A673 (cell line): ENCODE measurements around the gene PYGB.

Experiments used
- CTCF ChIP-seq: fragments of 300-800, 200-600 bp; sonication (generic); conservative IDR thresholded peaks from 2 replicates; pipeline ENCODE4 v1.5.1; 2017; ENCODE audit warnings: low read depth, mild to moderate bottlenecking, antibody characterized with exemption, low read length, moderate library complexity, mixed read lengths
- EZH2 ChIP-seq: fragments of 200-600 bp; sonication (generic); IDR thresholded peaks from 2 replicates; pipeline ENCODE4 v1.6.1; 2017; ENCODE audit warnings: borderline replicate concordance, low read depth, mild to moderate bottlenecking, mixed read lengths, antibody characterized with exemption, low read length; ENCODE audit not compliant: poor library complexity, severe bottlenecking

GRCh38 chr20:25224941-25225340 is 22.9 kb upstream of the PYGB start:
- TF ChIP-seq CTCF (no peak), EZH2 (no peak)
